HepG2 (cell line): ENCODE data around the gene ENO1. TPM values are rescaled to one million over a fixed set of nuclear protein-coding genes. Genes with fewer than 3 reads are reported as not detected.

Experiments used
- ISL2 ChIP-seq: sonication (generic); formaldehyde crosslinking; IDR thresholded peaks from 2 replicates; pipeline ENCODE4 v1.5.0; 2020; ENCODE audit warnings: missing genetic modification reagents
- SMARCE1 ChIP-seq: fragments of 450-650 bp; IDR thresholded peaks from 2 replicates; pipeline ENCODE4 v1.6.1; 2017; ENCODE audit warnings: borderline replicate concordance
- U2AF1 ChIP-seq: fragments of 200-400 bp; formaldehyde crosslinking; optimal IDR thresholded peaks from 2 replicates; pipeline ENCODE3; 2017; ENCODE audit warnings: mild to moderate bottlenecking, low read depth, low read length
- U2AF2 ChIP-seq: fragments of 200-400 bp; formaldehyde crosslinking; IDR thresholded peaks from 2 replicates; pipeline ENCODE4 v1.6.1; 2017; ENCODE audit warnings: low read depth, mild to moderate bottlenecking, low read length
- ZKSCAN5 ChIP-seq: sonication (generic); formaldehyde crosslinking; IDR thresholded peaks from 2 replicates; pipeline ENCODE4 v1.5.1; 2020; ENCODE audit warnings: mild to moderate bottlenecking, missing genetic modification reagents
- ZNF589 ChIP-seq: sonication (generic); formaldehyde crosslinking; conservative IDR thresholded peaks from 2 replicates; pipeline ENCODE4 v1.8.0; 2022; ENCODE audit warnings: mild to moderate bottlenecking, moderate library complexity, missing genetic modification reagents
- ZSCAN22 ChIP-seq: sonication (generic); formaldehyde crosslinking; IDR thresholded peaks from 2 replicates; pipeline ENCODE4 v1.4.0; 2020; ENCODE audit warnings: mild to moderate bottlenecking, missing genetic modification reagents
- polyA plus RNA-seq, 8 experiments: library from polyadenylated mRNA; depleted of rRNA in 3 of 8; stranded (reverse) in 7 of 8; unstranded in 1 of 8; fragments of >200 nt; fragmentation: Illumina TruSeq in 4 of 8; extraction: Trizol in 4 of 8; gene quantifications; 2 replicates each; pipeline versions ENCODE4 v1.2.1 to v1.2.3, GENCODE V29; 2011 to 2016; ENCODE audit warnings: low read depth in 4 of 8, missing spikeins in 1 of 8, mixed read lengths in 1 of 8; ENCODE audit not compliant: insufficient read depth in 1 of 8
- total RNA-seq, 5 experiments: library from RNA; depleted of rRNA; stranded (reverse); fragments of >200 nt; fragmentation: Illumina TruSeq; extraction: Trizol; gene quantifications; 2 replicates each; pipeline ENCODE4 v1.2.3, GENCODE V29; 2016; ENCODE audit warnings: low read depth in 1 of 5
- TF ChIP-seq, protein P1 (sequence below): sonication (generic); formaldehyde crosslinking; IDR thresholded peaks from 2 replicates; pipeline ENCODE4 v1.4.0; 2020; ENCODE audit warnings: missing genetic modification reagents
- TF ChIP-seq, protein P2 (sequence below), 2 experiments: IDR thresholded peaks; 2 replicates each; pipeline ENCODE4 v1.6.1; 2011 to 2012; ENCODE audit warnings: low read length in 2 of 2, borderline replicate concordance in 1 of 2, low read depth in 1 of 2, mild to moderate bottlenecking in 1 of 2, moderate library complexity in 1 of 2
- TF ChIP-seq, protein P3 (sequence below): sonication (generic); formaldehyde crosslinking; IDR thresholded peaks from 2 replicates; pipeline ENCODE4 v1.4.0; 2020; ENCODE audit warnings: missing genetic modification reagents
- TF ChIP-seq, protein P4 (sequence below): sonication (generic); formaldehyde crosslinking; conservative IDR thresholded peaks from 2 replicates; pipeline ENCODE4 v1.8.0; 2022; ENCODE audit warnings: mild to moderate bottlenecking, moderate library complexity, missing genetic modification reagents
- TF ChIP-seq, protein P5 (sequence below): sonication (generic); formaldehyde crosslinking; IDR thresholded peaks from 2 replicates; pipeline ENCODE4 v1.4.0; 2020; ENCODE audit warnings: mild to moderate bottlenecking, missing genetic modification reagents
- TF ChIP-seq, protein P6 (sequence below): sonication (generic); formaldehyde crosslinking; IDR thresholded peaks from 2 replicates; pipeline ENCODE4 v1.5.0; 2020; ENCODE audit warnings: mild to moderate bottlenecking, missing genetic modification reagents, moderate library complexity

ENO1 gene
- total and polyA plus RNA-seq, 2 of the 13 experiments (the other 11 are each of a cell fraction or from before 2014, with no cell fraction given), result 1,559 to 3,103 TPM

DNA sequence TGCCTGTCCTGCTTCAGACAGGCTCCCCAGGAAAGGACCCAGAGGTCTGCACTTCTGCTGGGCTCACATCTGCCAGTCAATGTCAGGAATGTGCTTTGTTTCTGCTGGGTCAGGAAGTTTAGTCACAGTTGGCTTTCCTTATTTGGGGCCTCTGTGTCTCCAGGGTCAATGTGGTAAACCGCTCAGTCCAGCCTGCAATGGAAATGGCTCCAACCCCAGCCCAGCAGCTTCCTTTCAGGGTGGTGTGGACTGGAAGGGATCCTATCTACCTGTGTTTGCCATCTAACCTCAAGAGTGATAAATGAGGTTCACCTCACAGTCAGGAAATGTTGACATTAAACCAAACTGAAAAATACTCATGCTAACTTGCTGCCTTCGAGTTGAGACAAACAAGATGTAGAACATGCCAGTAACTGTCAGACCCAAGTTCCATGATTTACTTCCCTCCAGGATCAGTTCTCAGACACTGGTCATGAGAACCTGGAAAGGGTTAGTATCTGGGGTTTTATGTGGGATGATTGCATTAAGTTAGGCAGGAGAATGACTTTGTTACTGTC, 20.3 kb downstream of the ENO1 start (continued):
- TF ChIP-seq, protein P1, sequence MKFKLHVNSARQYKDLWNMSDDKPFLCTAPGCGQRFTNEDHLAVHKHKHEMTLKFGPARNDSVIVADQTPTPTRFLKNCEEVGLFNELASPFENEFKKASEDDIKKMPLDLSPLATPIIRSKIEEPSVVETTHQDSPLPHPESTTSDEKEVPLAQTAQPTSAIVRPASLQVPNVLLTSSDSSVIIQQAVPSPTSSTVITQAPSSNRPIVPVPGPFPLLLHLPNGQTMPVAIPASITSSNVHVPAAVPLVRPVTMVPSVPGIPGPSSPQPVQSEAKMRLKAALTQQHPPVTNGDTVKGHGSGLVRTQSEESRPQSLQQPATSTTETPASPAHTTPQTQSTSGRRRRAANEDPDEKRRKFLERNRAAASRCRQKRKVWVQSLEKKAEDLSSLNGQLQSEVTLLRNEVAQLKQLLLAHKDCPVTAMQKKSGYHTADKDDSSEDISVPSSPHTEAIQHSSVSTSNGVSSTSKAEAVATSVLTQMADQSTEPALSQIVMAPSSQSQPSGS, result peak; percentile 34; the same call in 1 of the 2 replicates
- TF ChIP-seq U2AF1 (no peak), SMARCE1 (no peak), U2AF2 (no peak), ZNF589 (CRISPR knock-in tag) (no peak), ISL2 (CRISPR knock-in tag) (0 out of 2 replicates have a peak, but pooled peaks have one; percentile 54), ZKSCAN5 (CRISPR knock-in tag) (no peak), ZSCAN22 (CRISPR knock-in tag) (no peak)
- TF ChIP-seq, protein P2, sequence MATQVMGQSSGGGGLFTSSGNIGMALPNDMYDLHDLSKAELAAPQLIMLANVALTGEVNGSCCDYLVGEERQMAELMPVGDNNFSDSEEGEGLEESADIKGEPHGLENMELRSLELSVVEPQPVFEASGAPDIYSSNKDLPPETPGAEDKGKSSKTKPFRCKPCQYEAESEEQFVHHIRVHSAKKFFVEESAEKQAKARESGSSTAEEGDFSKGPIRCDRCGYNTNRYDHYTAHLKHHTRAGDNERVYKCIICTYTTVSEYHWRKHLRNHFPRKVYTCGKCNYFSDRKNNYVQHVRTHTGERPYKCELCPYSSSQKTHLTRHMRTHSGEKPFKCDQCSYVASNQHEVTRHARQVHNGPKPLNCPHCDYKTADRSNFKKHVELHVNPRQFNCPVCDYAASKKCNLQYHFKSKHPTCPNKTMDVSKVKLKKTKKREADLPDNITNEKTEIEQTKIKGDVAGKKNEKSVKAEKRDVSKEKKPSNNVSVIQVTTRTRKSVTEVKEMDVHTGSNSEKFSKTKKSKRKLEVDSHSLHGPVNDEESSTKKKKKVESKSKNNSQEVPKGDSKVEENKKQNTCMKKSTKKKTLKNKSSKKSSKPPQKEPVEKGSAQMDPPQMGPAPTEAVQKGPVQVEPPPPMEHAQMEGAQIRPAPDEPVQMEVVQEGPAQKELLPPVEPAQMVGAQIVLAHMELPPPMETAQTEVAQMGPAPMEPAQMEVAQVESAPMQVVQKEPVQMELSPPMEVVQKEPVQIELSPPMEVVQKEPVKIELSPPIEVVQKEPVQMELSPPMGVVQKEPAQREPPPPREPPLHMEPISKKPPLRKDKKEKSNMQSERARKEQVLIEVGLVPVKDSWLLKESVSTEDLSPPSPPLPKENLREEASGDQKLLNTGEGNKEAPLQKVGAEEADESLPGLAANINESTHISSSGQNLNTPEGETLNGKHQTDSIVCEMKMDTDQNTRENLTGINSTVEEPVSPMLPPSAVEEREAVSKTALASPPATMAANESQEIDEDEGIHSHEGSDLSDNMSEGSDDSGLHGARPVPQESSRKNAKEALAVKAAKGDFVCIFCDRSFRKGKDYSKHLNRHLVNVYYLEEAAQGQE (IDR thresholded peaks at IDR 0.05; ENCODE audit: borderline replicate concordance in 1 of 2, low read depth in 1 of 2, low read length in 2 of 2), result no peak
- TF ChIP-seq, protein P3, sequence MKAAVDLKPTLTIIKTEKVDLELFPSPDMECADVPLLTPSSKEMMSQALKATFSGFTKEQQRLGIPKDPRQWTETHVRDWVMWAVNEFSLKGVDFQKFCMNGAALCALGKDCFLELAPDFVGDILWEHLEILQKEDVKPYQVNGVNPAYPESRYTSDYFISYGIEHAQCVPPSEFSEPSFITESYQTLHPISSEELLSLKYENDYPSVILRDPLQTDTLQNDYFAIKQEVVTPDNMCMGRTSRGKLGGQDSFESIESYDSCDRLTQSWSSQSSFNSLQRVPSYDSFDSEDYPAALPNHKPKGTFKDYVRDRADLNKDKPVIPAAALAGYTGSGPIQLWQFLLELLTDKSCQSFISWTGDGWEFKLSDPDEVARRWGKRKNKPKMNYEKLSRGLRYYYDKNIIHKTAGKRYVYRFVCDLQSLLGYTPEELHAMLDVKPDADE, result no peak
- TF ChIP-seq, protein P4, sequence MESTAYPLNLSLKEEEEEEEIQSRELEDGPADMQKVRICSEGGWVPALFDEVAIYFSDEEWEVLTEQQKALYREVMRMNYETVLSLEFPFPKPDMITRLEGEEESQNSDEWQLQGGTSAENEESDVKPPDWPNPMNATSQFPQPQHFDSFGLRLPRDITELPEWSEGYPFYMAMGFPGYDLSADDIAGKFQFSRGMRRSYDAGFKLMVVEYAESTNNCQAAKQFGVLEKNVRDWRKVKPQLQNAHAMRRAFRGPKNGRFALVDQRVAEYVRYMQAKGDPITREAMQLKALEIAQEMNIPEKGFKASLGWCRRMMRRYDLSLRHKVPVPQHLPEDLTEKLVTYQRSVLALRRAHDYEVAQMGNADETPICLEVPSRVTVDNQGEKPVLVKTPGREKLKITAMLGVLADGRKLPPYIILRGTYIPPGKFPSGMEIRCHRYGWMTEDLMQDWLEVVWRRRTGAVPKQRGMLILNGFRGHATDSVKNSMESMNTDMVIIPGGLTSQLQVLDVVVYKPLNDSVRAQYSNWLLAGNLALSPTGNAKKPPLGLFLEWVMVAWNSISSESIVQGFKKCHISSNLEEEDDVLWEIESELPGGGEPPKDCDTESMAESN (CRISPR knock-in tag), result no peak
- TF ChIP-seq, protein P5, sequence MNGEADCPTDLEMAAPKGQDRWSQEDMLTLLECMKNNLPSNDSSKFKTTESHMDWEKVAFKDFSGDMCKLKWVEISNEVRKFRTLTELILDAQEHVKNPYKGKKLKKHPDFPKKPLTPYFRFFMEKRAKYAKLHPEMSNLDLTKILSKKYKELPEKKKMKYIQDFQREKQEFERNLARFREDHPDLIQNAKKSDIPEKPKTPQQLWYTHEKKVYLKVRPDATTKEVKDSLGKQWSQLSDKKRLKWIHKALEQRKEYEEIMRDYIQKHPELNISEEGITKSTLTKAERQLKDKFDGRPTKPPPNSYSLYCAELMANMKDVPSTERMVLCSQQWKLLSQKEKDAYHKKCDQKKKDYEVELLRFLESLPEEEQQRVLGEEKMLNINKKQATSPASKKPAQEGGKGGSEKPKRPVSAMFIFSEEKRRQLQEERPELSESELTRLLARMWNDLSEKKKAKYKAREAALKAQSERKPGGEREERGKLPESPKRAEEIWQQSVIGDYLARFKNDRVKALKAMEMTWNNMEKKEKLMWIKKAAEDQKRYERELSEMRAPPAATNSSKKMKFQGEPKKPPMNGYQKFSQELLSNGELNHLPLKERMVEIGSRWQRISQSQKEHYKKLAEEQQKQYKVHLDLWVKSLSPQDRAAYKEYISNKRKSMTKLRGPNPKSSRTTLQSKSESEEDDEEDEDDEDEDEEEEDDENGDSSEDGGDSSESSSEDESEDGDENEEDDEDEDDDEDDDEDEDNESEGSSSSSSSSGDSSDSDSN (CRISPR knock-in tag), result peak; percentile 34; the same call in 1 of the 2 replicates
- TF ChIP-seq, protein P6, sequence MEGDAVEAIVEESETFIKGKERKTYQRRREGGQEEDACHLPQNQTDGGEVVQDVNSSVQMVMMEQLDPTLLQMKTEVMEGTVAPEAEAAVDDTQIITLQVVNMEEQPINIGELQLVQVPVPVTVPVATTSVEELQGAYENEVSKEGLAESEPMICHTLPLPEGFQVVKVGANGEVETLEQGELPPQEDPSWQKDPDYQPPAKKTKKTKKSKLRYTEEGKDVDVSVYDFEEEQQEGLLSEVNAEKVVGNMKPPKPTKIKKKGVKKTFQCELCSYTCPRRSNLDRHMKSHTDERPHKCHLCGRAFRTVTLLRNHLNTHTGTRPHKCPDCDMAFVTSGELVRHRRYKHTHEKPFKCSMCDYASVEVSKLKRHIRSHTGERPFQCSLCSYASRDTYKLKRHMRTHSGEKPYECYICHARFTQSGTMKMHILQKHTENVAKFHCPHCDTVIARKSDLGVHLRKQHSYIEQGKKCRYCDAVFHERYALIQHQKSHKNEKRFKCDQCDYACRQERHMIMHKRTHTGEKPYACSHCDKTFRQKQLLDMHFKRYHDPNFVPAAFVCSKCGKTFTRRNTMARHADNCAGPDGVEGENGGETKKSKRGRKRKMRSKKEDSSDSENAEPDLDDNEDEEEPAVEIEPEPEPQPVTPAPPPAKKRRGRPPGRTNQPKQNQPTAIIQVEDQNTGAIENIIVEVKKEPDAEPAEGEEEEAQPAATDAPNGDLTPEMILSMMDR (CRISPR knock-in tag), result 0 out of 2 replicates have a peak, but pooled peaks have one; percentile 14
